Adrenal gland (tissue), 5 donors: ENCODE data around the gene TAF3.

Source experiments
- CTCF ChIP-seq, 6 experiments: fragments of 450-650 bp in 4 of 6; fragments of 200-600 bp in 2 of 6; sonication (generic) in 1 of 6; IDR thresholded peaks; 1 replicate in 5 of 6; 2 replicates in 1 of 6; pipeline versions ENCODE4 v1.5.1 to v1.8.0; 2016 to 2021; ENCODE audit warnings: antibody characterized with exemption in 6 of 6, mild to moderate bottlenecking in 2 of 6, moderate library complexity in 1 of 6
- POLR2A ChIP-seq, 2 donors: fragments of 450-650 bp; IDR thresholded peaks; one replicate each; pipeline ENCODE4 v1.6.1; 2017; ENCODE audit warnings: antibody characterized with exemption in 2 of 2, mild to moderate bottlenecking in 2 of 2, moderate library complexity in 1 of 2
- donor health status: DM: no; HTN: no; CAD: no.

GRCh38 chr10:7971949-7972348 lies 153.6 kb downstream of the TAF3 start:
- TF ChIP-seq POLR2A (IDR thresholded peaks at IDR 0.05): no peak
- no peak for TF ChIP-seq CTCF (IDR thresholded peaks at IDR 0.05)
